HG02763 (cell line): ENCODE data around the gene MPP3.

Experiments
- ATAC-seq: cut with Tn5 transposase; IDR thresholded peaks from one replicate; pipeline ENCODE4 v1.9.1; 2021; ENCODE audit warnings: mild to moderate bottlenecking, moderate library complexity; ENCODE audit not compliant: unreplicated experiment

MPP3 gene

GRCh38 chr17:43756201-43756600, 76.7 kb downstream of the MPP3 start:
- no peak for ATAC-seq

GRCh38 chr17:43755389-43755875, 77.5 kb downstream of the MPP3 start:
- no peak for ATAC-seq

GRCh38 chr17:43754947-43755346, 78.0 kb downstream of the MPP3 start:
- no peak for ATAC-seq

- ATAC-seq: no peak
Measured at GRCh38 chr17:43753493-43754129, 79.3 kb downstream of the MPP3 start.
